RPMI7951 (cell line): ENCODE measurements around the gene PTPRF. TPM values are rescaled to one million over a fixed set of nuclear protein-coding genes. Genes with fewer than 3 reads are reported as not detected.

Source experiments
- DNase-seq: peaks from one replicate; pipeline ENCODE4 v3.0.0-alpha.2; 2012; ENCODE audit warnings: low read depth
- total RNA-seq: library from RNA; depleted of rRNA; stranded (reverse); fragments of >200 nt; shearing (Covaris generic); gene quantifications from 2 replicates; pipeline ENCODE4 v1.2.3, GENCODE V29; 2014

Gene PTPRF
- total RNA-seq, 1 experiment from 2014 or later: 34.5 TPM

GRCh38 chr1:43552059-43552742, 21.5 kb downstream of the PTPRF start:
- DNase-seq: no peak

GRCh38 chr1:43552813-43553212, 22.1 kb downstream of the PTPRF start:
- DNase-seq: no peak

GRCh38 chr1:43554444-43554992, 23.8 kb downstream of the PTPRF start:
- DNase-seq: peak; percentile 38

GRCh38 chr1:43556782-43557181, 26.1 kb downstream of the PTPRF start:
- no peak for DNase-seq

GRCh38 chr1:43557744-43558245, 27.1 kb downstream of the PTPRF start:
- DNase-seq: no peak

- no peak for DNase-seq
Measured at GRCh38 chr1:43558346-43558841, 27.7 kb downstream of the PTPRF start.

GRCh38 chr1:43559714-43560113, 29.0 kb downstream of the PTPRF start:
- no peak for DNase-seq

- no peak for DNase-seq
Measured at GRCh38 chr1:43560286-43560685, 29.6 kb downstream of the PTPRF start.

GRCh38 chr1:43563876-43564539, 33.3 kb downstream of the PTPRF start:
- DNase-seq: no peak

- no peak for DNase-seq
Measured at GRCh38 chr1:43564551-43565348, 34.1 kb downstream of the PTPRF start.

- peak; percentile 42 for DNase-seq
Measured at GRCh38 chr1:43565600-43566360, 35.1 kb downstream of the PTPRF start.

GRCh38 chr1:43566382-43567044, 35.8 kb downstream of the PTPRF start:
- no peak for DNase-seq

GRCh38 chr1:43569175-43569574, 38.5 kb downstream of the PTPRF start:
- no peak for DNase-seq

- DNase-seq: no peak
Measured at GRCh38 chr1:43570277-43570676, 39.6 kb downstream of the PTPRF start.

- DNase-seq: no peak
Measured at GRCh38 chr1:43570715-43571114, 40.0 kb downstream of the PTPRF start.

- no peak for DNase-seq
Measured at GRCh38 chr1:43572084-43572483, 41.4 kb downstream of the PTPRF start.

- DNase-seq: no peak
Measured at GRCh38 chr1:43572538-43572937, 41.9 kb downstream of the PTPRF start.

GRCh38 chr1:43573066-43573800, 42.5 kb downstream of the PTPRF start:
- DNase-seq: no peak

GRCh38 chr1:43576521-43576920, 45.8 kb downstream of the PTPRF start:
- no peak for DNase-seq
